HepG2 (cell line): Measurements from ENCODE around the gene YEATS4.

Experiments
- CEBPB ChIP-seq: IDR thresholded peaks from 2 replicates; pipeline ENCODE4 v1.6.1; 2011; ENCODE audit warnings: low read depth, low read length, improper control_type of control experiment, borderline replicate concordance
- EZH2 ChIP-seq: conservative IDR thresholded peaks from 2 replicates; pipeline ENCODE4 v1.6.1; 2012; ENCODE audit warnings: mild to moderate bottlenecking, low read depth, low read length, moderate library complexity
- FLYWCH1 ChIP-seq: sonication (generic); formaldehyde crosslinking; IDR thresholded peaks from 2 replicates; pipeline ENCODE4 v1.8.1; 2023; ENCODE audit warnings: mild to moderate bottlenecking, missing genetic modification reagents
- GFI1 ChIP-seq: sonication (generic); formaldehyde crosslinking; IDR thresholded peaks from 2 replicates; pipeline ENCODE4 v1.5.0; 2020; ENCODE audit warnings: missing genetic modification reagents, mild to moderate bottlenecking, borderline replicate concordance
- JUND ChIP-seq: sonication (generic); formaldehyde crosslinking; IDR thresholded peaks from 2 replicates; pipeline ENCODE4 v1.8.0; 2022; ENCODE audit warnings: mild to moderate bottlenecking, missing genetic modification reagents
- NFRKB ChIP-seq: fragments of 450-650 bp; IDR thresholded peaks from 2 replicates; pipeline ENCODE4 v1.6.1; 2017
- SMC3 ChIP-seq: IDR thresholded peaks from 2 replicates; pipeline ENCODE4 v1.6.1; 2011; ENCODE audit warnings: low read length, improper control_type of control experiment
- TCF7 ChIP-seq: sonication (generic); IDR thresholded peaks from 2 replicates; pipeline ENCODE4 v1.6.1; 2016; ENCODE audit warnings: antibody characterized with exemption, low read depth
- ZNF841 ChIP-seq: sonication (generic); formaldehyde crosslinking; IDR thresholded peaks from 2 replicates; pipeline ENCODE4 v1.8.1; 2023; ENCODE audit warnings: missing genetic modification reagents, borderline replicate concordance
- TF ChIP-seq, protein P1 (sequence below): sonication (generic); formaldehyde crosslinking; IDR thresholded peaks from 2 replicates; pipeline ENCODE4 v1.8.0; 2022; ENCODE audit warnings: mild to moderate bottlenecking, missing genetic modification reagents
- TF ChIP-seq, protein P2 (sequence below): sonication (generic); formaldehyde crosslinking; IDR thresholded peaks from 2 replicates; pipeline ENCODE4 v1.4.0; 2020; ENCODE audit warnings: missing genetic modification reagents
- TF ChIP-seq, protein P3 (sequence below): sonication (generic); formaldehyde crosslinking; IDR thresholded peaks from 2 replicates; pipeline ENCODE4 v1.5.0; 2020; ENCODE audit warnings: mild to moderate bottlenecking, missing genetic modification reagents, moderate library complexity
- TF ChIP-seq, protein P4 (sequence below): IDR thresholded peaks from 2 replicates; pipeline ENCODE4 v1.6.1; 2016; ENCODE audit warnings: missing compliant biosample characterization, missing genetic modification reagents, borderline replicate concordance
- TF ChIP-seq, protein P5 (sequence below): sonication (generic); formaldehyde crosslinking; IDR thresholded peaks from 2 replicates; pipeline ENCODE4 v1.5.0; 2020; ENCODE audit warnings: mild to moderate bottlenecking, low read depth, missing genetic modification reagents, borderline replicate concordance

DNA sequence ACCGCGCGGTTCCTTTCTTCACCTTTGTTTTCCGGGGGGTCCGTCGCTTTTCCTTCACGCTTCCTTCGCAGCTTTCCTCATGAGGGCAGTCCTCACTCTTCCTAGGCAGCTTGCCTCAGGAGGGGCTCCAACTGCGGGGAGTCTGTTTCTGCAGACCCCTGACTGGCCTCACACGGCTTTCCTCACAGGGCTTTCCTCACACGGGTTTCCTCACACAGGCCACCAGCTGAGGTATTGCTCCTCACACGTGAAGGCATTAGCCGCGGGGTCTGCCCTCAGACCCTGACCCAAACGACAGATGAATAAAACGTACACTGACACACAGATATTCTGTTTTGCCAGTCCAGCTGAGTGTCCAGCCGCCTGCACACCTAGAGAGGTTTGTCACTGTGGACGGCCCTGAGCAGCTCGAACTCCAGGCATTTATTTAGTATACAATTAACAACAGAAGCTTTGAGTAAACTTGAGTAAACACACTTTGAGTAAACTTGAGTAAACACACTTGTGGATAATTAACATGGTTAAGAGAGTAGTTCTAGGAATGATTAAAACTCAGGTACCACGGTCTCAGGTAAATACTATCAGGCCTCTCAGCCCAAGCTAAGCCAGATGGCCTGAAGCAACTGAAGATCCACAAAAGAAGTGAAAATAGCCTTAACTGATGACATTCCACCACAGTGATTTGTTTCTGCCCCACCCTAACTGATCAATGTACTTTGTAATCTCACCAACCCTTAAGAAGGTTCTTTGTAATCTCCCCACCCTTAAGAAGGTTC, 27.4 kb upstream of the YEATS4 start:
- no peak for TF ChIP-seq SMC3
- TF ChIP-seq EZH2, result no peak
- TF ChIP-seq, protein P1, sequence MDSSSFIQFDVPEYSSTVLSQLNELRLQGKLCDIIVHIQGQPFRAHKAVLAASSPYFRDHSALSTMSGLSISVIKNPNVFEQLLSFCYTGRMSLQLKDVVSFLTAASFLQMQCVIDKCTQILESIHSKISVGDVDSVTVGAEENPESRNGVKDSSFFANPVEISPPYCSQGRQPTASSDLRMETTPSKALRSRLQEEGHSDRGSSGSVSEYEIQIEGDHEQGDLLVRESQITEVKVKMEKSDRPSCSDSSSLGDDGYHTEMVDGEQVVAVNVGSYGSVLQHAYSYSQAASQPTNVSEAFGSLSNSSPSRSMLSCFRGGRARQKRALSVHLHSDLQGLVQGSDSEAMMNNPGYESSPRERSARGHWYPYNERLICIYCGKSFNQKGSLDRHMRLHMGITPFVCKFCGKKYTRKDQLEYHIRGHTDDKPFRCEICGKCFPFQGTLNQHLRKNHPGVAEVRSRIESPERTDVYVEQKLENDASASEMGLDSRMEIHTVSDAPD (CRISPR knock-in tag), result no peak
- TF ChIP-seq ZNF841 (CRISPR knock-in tag), result no peak
- TF ChIP-seq FLYWCH1 (CRISPR knock-in tag), result no peak
- TF ChIP-seq, protein P2, sequence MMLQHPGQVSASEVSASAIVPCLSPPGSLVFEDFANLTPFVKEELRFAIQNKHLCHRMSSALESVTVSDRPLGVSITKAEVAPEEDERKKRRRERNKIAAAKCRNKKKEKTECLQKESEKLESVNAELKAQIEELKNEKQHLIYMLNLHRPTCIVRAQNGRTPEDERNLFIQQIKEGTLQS, result no peak
- TF ChIP-seq TCF7, result no peak
- TF ChIP-seq, protein P3, sequence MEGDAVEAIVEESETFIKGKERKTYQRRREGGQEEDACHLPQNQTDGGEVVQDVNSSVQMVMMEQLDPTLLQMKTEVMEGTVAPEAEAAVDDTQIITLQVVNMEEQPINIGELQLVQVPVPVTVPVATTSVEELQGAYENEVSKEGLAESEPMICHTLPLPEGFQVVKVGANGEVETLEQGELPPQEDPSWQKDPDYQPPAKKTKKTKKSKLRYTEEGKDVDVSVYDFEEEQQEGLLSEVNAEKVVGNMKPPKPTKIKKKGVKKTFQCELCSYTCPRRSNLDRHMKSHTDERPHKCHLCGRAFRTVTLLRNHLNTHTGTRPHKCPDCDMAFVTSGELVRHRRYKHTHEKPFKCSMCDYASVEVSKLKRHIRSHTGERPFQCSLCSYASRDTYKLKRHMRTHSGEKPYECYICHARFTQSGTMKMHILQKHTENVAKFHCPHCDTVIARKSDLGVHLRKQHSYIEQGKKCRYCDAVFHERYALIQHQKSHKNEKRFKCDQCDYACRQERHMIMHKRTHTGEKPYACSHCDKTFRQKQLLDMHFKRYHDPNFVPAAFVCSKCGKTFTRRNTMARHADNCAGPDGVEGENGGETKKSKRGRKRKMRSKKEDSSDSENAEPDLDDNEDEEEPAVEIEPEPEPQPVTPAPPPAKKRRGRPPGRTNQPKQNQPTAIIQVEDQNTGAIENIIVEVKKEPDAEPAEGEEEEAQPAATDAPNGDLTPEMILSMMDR (CRISPR knock-in tag), result no peak
- TF ChIP-seq, protein P4, sequence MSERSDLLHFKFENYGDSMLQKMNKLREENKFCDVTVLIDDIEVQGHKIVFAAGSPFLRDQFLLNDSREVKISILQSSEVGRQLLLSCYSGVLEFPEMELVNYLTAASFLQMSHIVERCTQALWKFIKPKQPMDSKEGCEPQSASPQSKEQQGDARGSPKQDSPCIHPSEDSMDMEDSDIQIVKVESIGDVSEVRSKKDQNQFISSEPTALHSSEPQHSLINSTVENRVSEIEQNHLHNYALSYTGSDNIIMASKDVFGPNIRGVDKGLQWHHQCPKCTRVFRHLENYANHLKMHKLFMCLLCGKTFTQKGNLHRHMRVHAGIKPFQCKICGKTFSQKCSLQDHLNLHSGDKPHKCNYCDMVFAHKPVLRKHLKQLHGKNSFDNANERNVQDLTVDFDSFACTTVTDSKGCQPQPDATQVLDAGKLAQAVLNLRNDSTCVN, result no peak
- TF ChIP-seq, protein P5, sequence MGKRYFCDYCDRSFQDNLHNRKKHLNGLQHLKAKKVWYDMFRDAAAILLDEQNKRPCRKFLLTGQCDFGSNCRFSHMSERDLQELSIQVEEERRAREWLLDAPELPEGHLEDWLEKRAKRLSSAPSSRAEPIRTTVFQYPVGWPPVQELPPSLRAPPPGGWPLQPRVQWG (CRISPR knock-in tag), result no peak
- TF ChIP-seq JUND, result no peak
- no peak; the same call in 1 of the 2 replicates for TF ChIP-seq GFI1 (CRISPR knock-in tag)
- TF ChIP-seq NFRKB, result no peak
- no peak for TF ChIP-seq CEBPB
